H9 (cell line): ENCODE results near the gene LARP4. TPM values are rescaled to one million over a fixed set of nuclear protein-coding genes. Genes with fewer than 3 reads are reported as not detected.

ENCODE experiments used
- DNase-seq: peaks from one replicate; pipeline ENCODE4 v3.0.0-alpha.2; 2017
- H2AFZ ChIP-seq: one replicate; pipeline ENCODE4 v1.6.1; 2013; ENCODE audit warnings: mild to moderate bottlenecking, low read length, control low read depth, moderate library complexity
- H2AK5ac ChIP-seq: 2 replicates; pipeline ENCODE4 v1.6.1; 2013; ENCODE audit warnings: low read length, control low read depth, mixed read lengths; ENCODE audit not compliant: insufficient read length
- H2BK120ac ChIP-seq: one replicate; pipeline ENCODE4 v1.6.1; 2013; ENCODE audit warnings: low read depth, mild to moderate bottlenecking, low read length, control low read depth, inconsistent platforms; ENCODE audit not compliant: poor library complexity, severe bottlenecking
- H2BK12ac ChIP-seq: 2 replicates; pipeline ENCODE4 v1.6.1; 2013; ENCODE audit warnings: low read length, control low read depth, mixed read lengths, low read depth; ENCODE audit not compliant: insufficient read length
- H2BK15ac ChIP-seq: 2 replicates; pipeline ENCODE4 v1.6.1; 2013; ENCODE audit warnings: low read depth, low read length, control low read depth
- H2BK20ac ChIP-seq: one replicate; pipeline ENCODE4 v1.6.1; 2013; ENCODE audit warnings: low read depth, mild to moderate bottlenecking, low read length, control low read depth, inconsistent platforms; ENCODE audit not compliant: poor library complexity, severe bottlenecking
- H2BK5ac ChIP-seq: 2 replicates; pipeline ENCODE4 v1.6.1; 2013; ENCODE audit warnings: low read length, control low read depth, mixed read lengths; ENCODE audit not compliant: insufficient read length
- H3K14ac ChIP-seq: 2 replicates; pipeline ENCODE4 v1.6.1; 2013; ENCODE audit warnings: low read length, control low read depth; ENCODE audit not compliant: insufficient read depth
- H3K18ac ChIP-seq: 2 replicates; pipeline ENCODE4 v1.6.1; 2013; ENCODE audit warnings: low read depth, mild to moderate bottlenecking, mixed read lengths, low read length, control low read depth; ENCODE audit not compliant: insufficient read length
- H3K23ac ChIP-seq: 2 replicates; pipeline ENCODE4 v1.6.1; 2013; ENCODE audit warnings: low read length, control low read depth, mixed read lengths, low read depth; ENCODE audit not compliant: insufficient read length
- H3K23me2 ChIP-seq: 2 replicates; pipeline ENCODE4 v1.6.1; 2013; ENCODE audit warnings: low read depth, mild to moderate bottlenecking, mixed read lengths, low read length, control low read depth; ENCODE audit not compliant: insufficient read length, poor library complexity, severe bottlenecking
- H3K27ac ChIP-seq: 2 replicates; pipeline ENCODE4 v1.5.1; 2013; ENCODE audit warnings: low read length, control low read depth, mixed read lengths, low read depth; ENCODE audit not compliant: insufficient read length
- H3K27me3 ChIP-seq: 2 replicates; pipeline ENCODE4 v1.6.1; 2013; ENCODE audit warnings: low read length, control low read depth, inconsistent platforms; ENCODE audit not compliant: insufficient read depth
- H3K4ac ChIP-seq: 2 replicates; pipeline ENCODE4 v1.6.1; 2013; ENCODE audit warnings: low read depth, mild to moderate bottlenecking, control low read depth, inconsistent platforms, low read length, moderate library complexity
- H3K4me1 ChIP-seq: 2 replicates; pipeline ENCODE4 v1.6.1; 2013; ENCODE audit warnings: low read length, control low read depth, inconsistent platforms; ENCODE audit not compliant: insufficient read depth
- H3K4me2 ChIP-seq: 2 replicates; pipeline ENCODE4 v1.6.1; 2013; ENCODE audit warnings: low read length, control low read depth, mixed read lengths; ENCODE audit not compliant: insufficient read length, insufficient read depth
- H3K56ac ChIP-seq: 2 replicates; pipeline ENCODE4 v1.6.1; 2013; ENCODE audit warnings: low read depth, mild to moderate bottlenecking, mixed read lengths, low read length, control low read depth; ENCODE audit not compliant: insufficient read length
- H3K79me1 ChIP-seq: 2 replicates; pipeline ENCODE4 v1.6.1; 2013; ENCODE audit warnings: low read depth, mild to moderate bottlenecking, moderate library complexity, low read length, control low read depth, inconsistent platforms; ENCODE audit not compliant: insufficient read depth, poor library complexity, severe bottlenecking
- H3K79me2 ChIP-seq: 2 replicates; pipeline ENCODE4 v1.6.1; 2013; ENCODE audit warnings: low read length, control low read depth, inconsistent platforms; ENCODE audit not compliant: insufficient read depth
- H3K9ac ChIP-seq: 2 replicates; pipeline ENCODE4 v1.6.1; 2013; ENCODE audit warnings: low read length, control low read depth, mixed read lengths; ENCODE audit not compliant: insufficient read length; ENCODE audit errors: extremely low read depth
- H3K9me3 ChIP-seq: one replicate; pipeline ENCODE4 v1.6.1; 2013; ENCODE audit warnings: low read depth, low read length, inconsistent platforms; ENCODE audit not compliant: control insufficient read depth
- H3T11ph ChIP-seq: one replicate; pipeline ENCODE4 v1.6.1; 2013; ENCODE audit warnings: mild to moderate bottlenecking, low read length, control low read depth, inconsistent platforms
- H4K20me1 ChIP-seq: one replicate; pipeline ENCODE4 v1.6.1; 2013; ENCODE audit not compliant: control insufficient read depth, insufficient read length, insufficient read depth
- H4K5ac ChIP-seq: 2 replicates; pipeline ENCODE4 v1.6.1; 2013; ENCODE audit warnings: low read depth, mild to moderate bottlenecking, mixed read lengths, low read length, control low read depth; ENCODE audit not compliant: insufficient read length
- H4K8ac ChIP-seq: replicated peaks from 2 replicates; pipeline ENCODE4 v1.6.1; 2013; ENCODE audit warnings: low read length, control low read depth, mixed read lengths, low read depth; ENCODE audit not compliant: insufficient read length
- H4K91ac ChIP-seq: 2 replicates; pipeline ENCODE4 v1.6.1; 2013; ENCODE audit warnings: low read depth, mild to moderate bottlenecking, moderate library complexity, mixed read lengths, low read length, control low read depth; ENCODE audit not compliant: insufficient read length
- H3K27ac Mint-ChIP-seq, 3 experiments: 2 replicates in 2 of 3; 3 replicates in 1 of 3; pipeline ENCODE4 v1.8.0; 2020 to 2021; ENCODE audit warnings: mixed read lengths in 3 of 3, mild to moderate bottlenecking in 1 of 3, moderate library complexity in 1 of 3
- H3K27me3 Mint-ChIP-seq: 2 replicates; pipeline ENCODE4 v1.8.0; 2021; ENCODE audit warnings: low read depth, mild to moderate bottlenecking, moderate library complexity, mixed read lengths
- H3K36me3 Mint-ChIP-seq, 3 experiments: 2 replicates in 2 of 3; 3 replicates in 1 of 3; pipeline ENCODE4 v1.8.0; 2020 to 2021; ENCODE audit warnings: low read depth in 3 of 3, mixed read lengths in 3 of 3; ENCODE audit not compliant: insufficient read depth in 1 of 3
- H3K4me1 Mint-ChIP-seq, 2 experiments: 2 replicates each; pipeline ENCODE4 v1.8.0; 2020; ENCODE audit warnings: mixed read lengths in 2 of 2
- H3K4me3 Mint-ChIP-seq, 2 experiments: 2 replicates in 1 of 2; 3 replicates in 1 of 2; pipeline ENCODE4 v1.8.0; 2020 to 2021; ENCODE audit warnings: mild to moderate bottlenecking in 2 of 2, mixed read lengths in 2 of 2, moderate library complexity in 1 of 2
- H3K9me3 Mint-ChIP-seq, 2 experiments: 2 replicates in 1 of 2; 3 replicates in 1 of 2; pipeline ENCODE4 v1.8.0; 2020; ENCODE audit warnings: mild to moderate bottlenecking in 2 of 2, mixed read lengths in 2 of 2, moderate library complexity in 1 of 2
- WGBS: extraction: QIAGEN DNeasy Blood & Tissue Kit; methylation state at CpG from one replicate; pipeline ENCODE4 v1.1.7; 2013; ENCODE audit warnings: missing lambda C conversion rate, low lambda C conversion rate, mixed read lengths; ENCODE audit not compliant: insufficient read length; ENCODE audit errors: extremely low coverage; 5-methylcytosine and 5-hydroxymethylcytosine counted together
- total RNA-seq: library from RNA; stranded (reverse); gene quantifications from 2 replicates; pipeline ENCODE4 v1.2.1, GENCODE V29; 2021
- TF ChIP-seq, protein P1 (sequence below): fragments of 200-600 bp; sonication (generic); conservative IDR thresholded peaks from 3 replicates; pipeline ENCODE4 v1.8.0; 2021; ENCODE audit warnings: antibody characterized with exemption, mild to moderate bottlenecking

LARP4 gene
- total RNA-seq, 1 experiment from 2014 or later, result 82.3 TPM

GRCh38 chr12:50453872-50454271, 53.2 kb downstream of the LARP4 start:
- no peaks in the 10 kb centered on the region; the same call in 1 of the 2 replicates for H3K27me3 Mint-ChIP-seq
- DNase-seq, result no peak
- WGBS, result no CpG with 5 or more reads among the region's 5 CpGs
- no peaks in the 10 kb centered on the region for H4K20me1 ChIP-seq
- no peaks in the 10 kb centered on the region for H3K79me1 ChIP-seq
- H3K23me2 ChIP-seq, result no peaks in the 10 kb centered on the region
- no peaks in the 10 kb centered on the region for H3K4me1 ChIP-seq
- H2BK12ac ChIP-seq, result no peak overlapping the region
- peaks cover 0 to 3% of the 10 kb centered on the region in 2 experiments; a peak in 1 of 4 replicates for H3K4me1 Mint-ChIP-seq
- no peak overlapping the region for H4K5ac ChIP-seq
- no peak overlapping the region for H4K8ac ChIP-seq
- H2AFZ ChIP-seq, result no peak overlapping the region
- H3K36me3 Mint-ChIP-seq, result peaks cover 20 to 69% (median 38%) of the 10 kb centered on the region in 3 experiments
- H4K91ac ChIP-seq, result no peak overlapping the region
- H3K18ac ChIP-seq, result no peak overlapping the region
- no peak overlapping the region for H2BK120ac ChIP-seq
- H3K27ac Mint-ChIP-seq, result no peak overlapping the region
- no peaks in the 10 kb centered on the region for H3K79me2 ChIP-seq
- H2BK5ac ChIP-seq, result no peak overlapping the region
- no peak overlapping the region for H2BK20ac ChIP-seq
- no peak overlapping the region for H3T11ph ChIP-seq
- no peak overlapping the region for H2BK15ac ChIP-seq
- H3K4ac ChIP-seq, result no peak overlapping the region
- H3K9me3 ChIP-seq, result no peaks in the 10 kb centered on the region
- no peak overlapping the region for H3K9ac ChIP-seq
- H3K27me3 ChIP-seq, result no peaks in the 10 kb centered on the region
- no peak overlapping the region for H2AK5ac ChIP-seq
- H3K4me2 ChIP-seq, result no peak overlapping the region
- no peaks in the 10 kb centered on the region for H3K9me3 Mint-ChIP-seq
- no peak overlapping the region for H3K4me3 Mint-ChIP-seq
- H3K56ac ChIP-seq, result no peak overlapping the region
- H3K14ac ChIP-seq, result no peak overlapping the region
- H3K23ac ChIP-seq, result no peak overlapping the region
- TF ChIP-seq, protein P1, sequence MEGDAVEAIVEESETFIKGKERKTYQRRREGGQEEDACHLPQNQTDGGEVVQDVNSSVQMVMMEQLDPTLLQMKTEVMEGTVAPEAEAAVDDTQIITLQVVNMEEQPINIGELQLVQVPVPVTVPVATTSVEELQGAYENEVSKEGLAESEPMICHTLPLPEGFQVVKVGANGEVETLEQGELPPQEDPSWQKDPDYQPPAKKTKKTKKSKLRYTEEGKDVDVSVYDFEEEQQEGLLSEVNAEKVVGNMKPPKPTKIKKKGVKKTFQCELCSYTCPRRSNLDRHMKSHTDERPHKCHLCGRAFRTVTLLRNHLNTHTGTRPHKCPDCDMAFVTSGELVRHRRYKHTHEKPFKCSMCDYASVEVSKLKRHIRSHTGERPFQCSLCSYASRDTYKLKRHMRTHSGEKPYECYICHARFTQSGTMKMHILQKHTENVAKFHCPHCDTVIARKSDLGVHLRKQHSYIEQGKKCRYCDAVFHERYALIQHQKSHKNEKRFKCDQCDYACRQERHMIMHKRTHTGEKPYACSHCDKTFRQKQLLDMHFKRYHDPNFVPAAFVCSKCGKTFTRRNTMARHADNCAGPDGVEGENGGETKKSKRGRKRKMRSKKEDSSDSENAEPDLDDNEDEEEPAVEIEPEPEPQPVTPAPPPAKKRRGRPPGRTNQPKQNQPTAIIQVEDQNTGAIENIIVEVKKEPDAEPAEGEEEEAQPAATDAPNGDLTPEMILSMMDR, result no peak
- no peak overlapping the region for H3K27ac ChIP-seq
